Muscle layer of colon (tissue), 2 donors: ENCODE measurements around the gene ZNF723.

ENCODE experiments used
- H3K27ac ChIP-seq: one replicate; pipeline ENCODE4 v1.7.0; 2013; ENCODE audit warnings: low read depth, mild to moderate bottlenecking, low read length, moderate library complexity
- H3K27me3 ChIP-seq, 2 donors: one replicate each; pipeline ENCODE4 v1.7.0; 2013; ENCODE audit warnings: low read length in 2 of 2, mild to moderate bottlenecking in 2 of 2; ENCODE audit not compliant: insufficient read depth in 2 of 2, control insufficient read depth in 1 of 2
- H3K36me3 ChIP-seq: one replicate; pipeline ENCODE4 v1.7.0; 2013; ENCODE audit warnings: mild to moderate bottlenecking, low read length; ENCODE audit not compliant: insufficient read depth
- H3K4me1 ChIP-seq: one replicate; pipeline ENCODE4 v1.7.0; 2013; ENCODE audit warnings: mild to moderate bottlenecking, low read length; ENCODE audit not compliant: insufficient read depth
- H3K4me3 ChIP-seq, 2 donors: one replicate each; pipeline ENCODE4 v1.7.0; 2013; ENCODE audit warnings: low read length in 2 of 2, low read depth in 1 of 2, mild to moderate bottlenecking in 1 of 2, moderate library complexity in 1 of 2
- H3K9ac ChIP-seq: one replicate; pipeline ENCODE4 v1.7.0; 2013; ENCODE audit warnings: low read length
- H3K9me3 ChIP-seq: one replicate; pipeline ENCODE4 v1.7.0; 2013; ENCODE audit warnings: mild to moderate bottlenecking, low read length
- donor health status: abdominal sarcoma.
- donor health status: Adenocarcinoma of cecum.

ZNF723 gene

DNA sequence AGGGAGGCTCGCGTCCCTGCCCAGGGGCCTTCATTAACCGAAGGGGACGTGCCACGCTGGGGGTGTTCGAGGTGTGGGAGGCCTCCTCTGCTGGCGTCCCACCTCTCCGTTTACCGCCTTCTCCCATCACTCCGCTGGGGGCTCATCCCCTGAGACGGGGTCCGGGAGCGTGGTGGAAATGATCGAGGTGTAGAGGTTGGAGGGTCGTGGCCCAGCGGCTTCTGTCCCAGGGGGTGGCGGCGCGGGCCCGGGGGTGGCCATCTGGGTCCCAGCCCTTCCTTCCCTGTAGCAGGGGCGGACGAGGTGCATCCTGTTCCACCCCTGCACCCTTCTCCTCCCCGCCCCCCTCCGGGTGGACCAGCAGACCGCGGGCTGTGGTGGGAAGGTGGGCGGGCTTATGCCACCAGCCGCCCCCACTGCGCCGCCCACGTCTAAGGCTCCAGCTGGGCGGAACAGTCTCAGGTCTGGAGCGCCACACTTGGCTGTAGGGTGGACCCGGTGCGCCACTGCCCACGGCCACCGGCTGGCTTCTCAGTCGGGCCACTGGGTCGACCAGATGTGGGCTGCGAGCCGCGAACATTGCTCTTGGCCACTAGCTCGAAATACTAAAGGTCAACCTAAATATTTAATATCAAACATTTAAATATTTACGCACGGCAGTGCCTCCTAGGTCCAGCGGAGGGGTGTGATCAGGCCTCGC, 69.5 kb downstream of the ZNF723 start:
- Histone ChIP-seq H3K4me1 (no peaks in the 10 kb centered on the region), H3K27me3 (no peaks in the 10 kb centered on the region), H3K9ac (no peak overlapping the region), H3K9me3 (no peaks in the 10 kb centered on the region), H3K27ac (no peak overlapping the region), H3K4me3 (no peak overlapping the region), H3K36me3 (no peaks in the 10 kb centered on the region)
